IMR-90 (cell line): ENCODE data around the gene RNH1.

Experiments
- BHLHE40 ChIP-seq: fragments of 150-350 bp; IDR thresholded peaks from 2 replicates; pipeline ENCODE4 v1.6.1; 2016; ENCODE audit warnings: mild to moderate bottlenecking, low read depth, low read length
- CTCF ChIP-seq: conservative IDR thresholded peaks from 2 replicates; pipeline ENCODE4 v1.5.1; 2012; ENCODE audit warnings: mild to moderate bottlenecking, low read depth, low read length, improper control_type of control experiment
- MAFK ChIP-seq: IDR thresholded peaks from 2 replicates; pipeline ENCODE4 v1.6.1; 2012; ENCODE audit warnings: low read depth, low read length, improper control_type of control experiment
- POLR2A ChIP-seq: IDR thresholded peaks from 2 replicates; pipeline ENCODE4 v1.6.1; 2012; ENCODE audit warnings: mild to moderate bottlenecking, low read depth, low read length
- RCOR1 ChIP-seq: IDR thresholded peaks from 2 replicates; pipeline ENCODE4 v1.6.1; 2012; ENCODE audit warnings: mild to moderate bottlenecking, low read length, improper control_type of control experiment; ENCODE audit not compliant: insufficient replicate concordance
- RFX5 ChIP-seq: IDR thresholded peaks from 2 replicates; pipeline ENCODE4 v1.8.0; 2012; ENCODE audit warnings: low read depth, mild to moderate bottlenecking, low read length, moderate library complexity

GRCh38 chr11:468493-468892, 38.5 kb downstream of the RNH1 start:
- TF ChIP-seq MAFK (no peak), CTCF (no peak), POLR2A (no peak), BHLHE40 (no peak), RFX5 (no peak), RCOR1 (no peak)
